ENCODE measurements around the gene STK32B.
"Not testable (repeated sequence)": the region's sequence is repeated elsewhere in the genome, so short reads cannot be mapped to it uniquely, and the experiment has no call there.

STK32B gene

GRCh38 chr4:5276475-5277075 lies 225.3 kb downstream of the STK32B start:
- DNase-seq, result no peak

- DNase-seq, result no peak
Observed at GRCh38 chr4:5277079-5277478, 225.8 kb downstream of the STK32B start.

GRCh38 chr4:5278213-5278612 lies 226.9 kb downstream of the STK32B start:
- DNase-seq, result no peak

GRCh38 chr4:5280069-5280468 lies 228.8 kb downstream of the STK32B start:
- DNase-seq, result not testable (repeated sequence)

GRCh38 chr4:5280828-5281227 lies 229.5 kb downstream of the STK32B start:
- DNase-seq, result no peak

GRCh38 chr4:5283837-5284236 lies 232.6 kb downstream of the STK32B start:
- no peak for DNase-seq

- DNase-seq, result no peak
Observed at GRCh38 chr4:5284517-5284916, 233.2 kb downstream of the STK32B start.

- DNase-seq, result no peak
Observed at GRCh38 chr4:5292101-5292500, 240.8 kb downstream of the STK32B start.

- not testable (repeated sequence) for DNase-seq
Observed at GRCh38 chr4:5298000-5298787, 246.9 kb downstream of the STK32B start.

GRCh38 chr4:5300283-5300682 lies 249.0 kb downstream of the STK32B start:
- no peak for DNase-seq

GRCh38 chr4:5307928-5308327 lies 256.6 kb downstream of the STK32B start:
- no peak for DNase-seq

- no peak for DNase-seq
Observed at GRCh38 chr4:5322321-5322720, 271.0 kb downstream of the STK32B start.

- DNase-seq, result no peak
Observed at GRCh38 chr4:5330339-5330989, 279.2 kb downstream of the STK32B start.

- no peak for DNase-seq
Observed at GRCh38 chr4:5337731-5338130, 286.5 kb downstream of the STK32B start.

- DNase-seq, result no peak
Observed at GRCh38 chr4:5338531-5338930, 287.3 kb downstream of the STK32B start.

- DNase-seq, result no peak
Observed at GRCh38 chr4:5340991-5341451, 289.7 kb downstream of the STK32B start.

GRCh38 chr4:5341526-5341925 lies 290.2 kb downstream of the STK32B start:
- DNase-seq, result no peak

GRCh38 chr4:5355846-5356245 lies 304.6 kb downstream of the STK32B start:
- no peak for DNase-seq

- DNase-seq, result no peak
Observed at GRCh38 chr4:5357870-5358269, 306.6 kb downstream of the STK32B start.

- no peak for DNase-seq
Observed at GRCh38 chr4:5361968-5362367, 310.7 kb downstream of the STK32B start.

GRCh38 chr4:5364406-5364805 lies 313.1 kb downstream of the STK32B start:
- DNase-seq, result no peak

GRCh38 chr4:5365071-5366008 lies 314.1 kb downstream of the STK32B start:
- DNase-seq, result no peak

GRCh38 chr4:5366009-5366386 lies 314.7 kb downstream of the STK32B start:
- no peak for DNase-seq

Measured in activated gamma-delta T cell (primary cell).